HG03575 (cell line): ENCODE data around the gene AGBL3.
"Not testable (repeated sequence)": the region's sequence is repeated elsewhere in the genome, so short reads cannot be mapped to it uniquely, and the experiment has no call there.

Experiments
- ATAC-seq: cut with Tn5 transposase; IDR thresholded peaks from one replicate; pipeline ENCODE4 v1.9.1; 2021; ENCODE audit not compliant: unreplicated experiment, insufficient number of reproducible peaks, low FRiP score; ENCODE audit errors: extremely low read depth

The AGBL3 gene

GRCh38 chr7:135035252-135035651 lies 48.9 kb downstream of the AGBL3 start:
- no peak for ATAC-seq

DNA sequence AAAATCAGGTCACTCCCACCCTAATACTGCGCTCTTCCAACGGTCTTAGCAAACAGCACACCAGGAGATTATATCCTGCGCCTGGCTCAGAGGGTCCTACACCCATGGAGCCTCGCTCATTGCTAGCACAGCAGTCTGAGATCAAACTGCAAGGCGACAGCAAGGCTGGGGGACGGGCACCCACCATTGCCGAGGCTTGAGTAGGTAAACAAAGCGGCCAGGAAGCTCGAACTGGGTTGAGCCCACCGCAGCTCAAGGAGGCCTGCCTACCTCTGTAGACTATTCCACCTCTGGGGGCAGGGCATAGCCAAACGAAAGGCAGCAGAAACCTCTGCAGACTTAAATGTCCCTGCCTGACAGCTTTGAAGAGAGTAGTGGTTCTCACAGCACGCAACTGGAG lies 80.7 kb downstream of the AGBL3 start:
- ATAC-seq = not testable (repeated sequence)

- ATAC-seq = no peak
Observed at GRCh38 chr7:135074096-135074495, 87.8 kb downstream of the AGBL3 start.

DNA sequence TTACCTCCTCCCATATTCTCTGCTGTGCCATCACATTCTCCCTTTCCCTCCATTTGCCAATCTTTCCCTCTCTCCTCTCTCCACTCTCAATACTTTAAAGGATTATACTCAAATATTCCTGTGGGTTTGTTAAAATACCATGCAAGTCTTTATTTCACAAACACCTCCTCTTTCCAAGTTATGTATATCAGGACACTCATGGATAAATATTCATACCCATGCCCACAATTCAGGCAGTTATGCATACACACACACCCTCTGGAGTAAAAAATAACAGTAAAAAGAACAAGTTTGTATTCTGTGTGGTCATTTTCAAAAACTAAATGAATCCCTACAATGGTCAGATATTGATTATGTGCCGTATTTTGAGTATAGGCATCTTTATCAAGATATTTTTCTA lies 88.2 kb downstream of the AGBL3 start:
- ATAC-seq = no peak

GRCh38 chr7:135075716-135076115 lies 89.4 kb downstream of the AGBL3 start:
- no peak for ATAC-seq

GRCh38 chr7:135076882-135077281 lies 90.6 kb downstream of the AGBL3 start:
- ATAC-seq = no peak

- no peak for ATAC-seq
Observed at GRCh38 chr7:135077642-135078041, 91.3 kb downstream of the AGBL3 start.

DNA sequence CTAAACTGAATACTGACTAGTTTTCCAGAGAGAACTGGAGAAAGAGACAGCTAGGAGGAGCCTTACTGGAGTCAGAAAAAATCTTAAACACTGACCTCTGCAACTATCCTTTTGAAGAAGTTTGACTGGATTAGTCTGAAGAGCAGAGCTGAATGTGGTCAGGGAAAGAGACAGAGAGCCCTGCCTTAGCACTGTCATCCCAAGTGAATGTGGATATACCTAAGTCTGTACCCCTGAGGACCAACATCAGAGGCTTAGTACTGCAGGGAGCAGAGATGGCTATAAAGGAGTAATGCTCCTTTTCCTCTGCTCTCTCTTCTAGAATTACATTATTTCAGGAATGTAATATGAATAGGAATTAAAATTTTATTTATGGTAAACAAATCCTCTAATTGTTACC lies 91.7 kb downstream of the AGBL3 start:
- ATAC-seq = no peak

DNA sequence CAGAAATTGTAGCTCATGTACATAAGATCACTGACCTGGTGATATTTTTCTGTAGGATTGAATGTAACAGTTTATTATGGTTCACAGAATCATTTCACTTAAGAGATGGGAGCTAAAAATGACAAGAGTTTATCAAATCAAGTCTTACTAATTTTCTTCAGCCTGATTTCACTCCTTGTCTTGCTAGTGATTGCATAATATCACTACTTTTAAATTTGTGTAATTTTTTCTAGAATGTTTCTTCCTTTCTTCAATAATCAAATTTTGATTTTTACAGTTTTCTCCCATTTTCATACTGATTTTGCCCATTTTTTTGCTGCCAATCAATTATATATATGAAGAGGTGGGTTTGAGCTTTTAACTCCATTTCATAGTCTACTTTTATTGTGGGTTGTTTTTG lies 92.8 kb downstream of the AGBL3 start:
- no peak for ATAC-seq

DNA sequence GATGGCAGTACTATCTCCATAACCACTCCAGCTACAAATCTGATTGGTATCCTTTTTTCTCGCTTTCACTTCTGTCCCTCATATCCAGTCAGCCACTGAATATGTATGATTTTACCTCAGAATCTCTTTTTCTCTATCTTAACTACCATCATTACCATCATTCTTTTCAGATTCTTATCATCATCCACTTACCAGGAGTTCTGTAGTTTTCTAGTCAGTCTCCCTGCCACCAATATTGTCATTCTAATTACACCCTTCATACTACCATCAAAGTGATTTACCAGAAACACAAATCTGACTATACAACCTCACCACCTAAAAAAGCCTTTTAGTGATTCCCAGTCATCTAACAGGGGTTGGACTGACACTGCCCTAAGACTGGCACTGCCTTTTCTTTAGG lies 96.7 kb downstream of the AGBL3 start:
- ATAC-seq = no peak

GRCh38 chr7:135088566-135088965 lies 102.3 kb downstream of the AGBL3 start:
- no peak for ATAC-seq

- ATAC-seq = no peak
Observed at GRCh38 chr7:135091717-135092116, 105.4 kb downstream of the AGBL3 start.

GRCh38 chr7:135094472-135095237 lies 108.3 kb downstream of the AGBL3 start:
- no peak for ATAC-seq

DNA sequence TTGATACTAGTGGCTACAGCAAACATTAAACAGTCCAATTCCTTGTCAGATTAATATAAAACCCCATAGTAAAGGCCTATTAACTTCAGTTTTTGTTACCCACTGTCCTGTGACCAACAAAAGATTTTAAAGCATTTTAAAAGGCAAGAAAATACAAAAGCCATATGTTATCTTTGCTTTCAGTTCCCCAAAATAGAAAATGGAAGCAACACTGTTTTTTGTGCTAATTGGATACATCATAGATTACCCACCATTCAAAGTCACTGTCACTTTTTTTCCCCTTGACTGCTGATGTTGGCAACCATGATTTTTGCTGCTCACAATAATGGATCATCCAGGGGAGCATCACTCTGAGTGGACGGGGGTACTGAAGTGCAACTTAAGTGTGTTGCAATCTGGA lies 109.1 kb downstream of the AGBL3 start:
- no peak for ATAC-seq

DNA sequence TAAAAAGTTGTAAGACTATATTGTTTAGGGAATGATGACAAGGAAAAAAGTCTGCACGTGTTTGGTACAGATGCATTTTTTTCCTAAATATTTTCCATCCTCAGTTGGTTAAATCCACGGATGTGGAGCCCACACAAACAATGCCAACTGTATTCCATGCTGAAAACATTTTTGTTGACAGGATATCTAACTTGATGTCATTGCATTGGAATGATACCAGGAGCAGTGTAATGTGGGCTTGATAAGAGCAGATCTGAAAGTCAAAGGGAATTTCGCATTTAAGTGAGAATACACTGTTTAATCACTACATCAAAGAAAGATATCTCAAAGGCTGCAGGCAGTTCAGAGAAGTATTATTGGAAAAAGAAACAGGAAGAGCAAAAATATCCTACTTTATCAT lies 112.1 kb downstream of the AGBL3 start:
- ATAC-seq = no peak

DNA sequence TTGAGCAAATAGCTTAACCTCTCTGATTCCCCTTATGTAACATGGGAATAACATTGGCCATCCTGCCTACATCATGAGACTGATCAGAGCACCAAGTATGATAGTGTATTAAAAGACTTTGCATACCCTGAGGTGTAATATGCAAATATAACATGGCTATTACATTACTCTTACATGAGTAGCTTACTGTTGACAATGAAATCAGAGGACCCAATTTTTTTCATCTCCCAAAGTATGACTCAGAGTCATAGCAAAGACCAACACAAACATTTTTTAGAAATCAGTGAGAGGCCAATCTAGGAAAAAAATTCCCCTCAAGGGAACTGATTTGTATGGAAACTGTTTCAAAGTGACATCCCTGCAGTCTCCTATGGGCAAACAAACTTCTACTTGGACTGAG lies 114.5 kb downstream of the AGBL3 start:
- ATAC-seq = no peak

GRCh38 chr7:135102372-135102771 lies 116.1 kb downstream of the AGBL3 start:
- peak; percentile 57 for ATAC-seq

DNA sequence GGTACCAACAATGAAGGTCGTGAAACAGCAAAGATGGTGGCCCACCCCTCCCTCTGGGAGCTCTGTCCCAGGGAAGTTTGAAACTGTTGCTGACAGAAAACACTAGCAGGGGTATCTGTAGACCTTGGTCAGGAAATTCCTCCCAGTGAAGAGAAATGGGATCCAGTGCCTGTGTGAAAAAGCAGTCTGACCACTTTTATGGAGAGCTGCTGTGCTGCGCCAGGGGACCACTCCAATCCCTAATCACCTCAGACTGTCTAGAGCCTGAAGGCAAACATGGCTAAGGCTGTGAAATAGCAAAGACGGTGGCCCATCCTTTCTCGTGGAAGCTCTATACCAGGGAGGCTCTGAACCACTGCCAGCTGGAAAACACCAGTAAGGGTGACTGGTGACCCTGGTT lies 123.3 kb downstream of the AGBL3 start:
- ATAC-seq = no peak

DNA sequence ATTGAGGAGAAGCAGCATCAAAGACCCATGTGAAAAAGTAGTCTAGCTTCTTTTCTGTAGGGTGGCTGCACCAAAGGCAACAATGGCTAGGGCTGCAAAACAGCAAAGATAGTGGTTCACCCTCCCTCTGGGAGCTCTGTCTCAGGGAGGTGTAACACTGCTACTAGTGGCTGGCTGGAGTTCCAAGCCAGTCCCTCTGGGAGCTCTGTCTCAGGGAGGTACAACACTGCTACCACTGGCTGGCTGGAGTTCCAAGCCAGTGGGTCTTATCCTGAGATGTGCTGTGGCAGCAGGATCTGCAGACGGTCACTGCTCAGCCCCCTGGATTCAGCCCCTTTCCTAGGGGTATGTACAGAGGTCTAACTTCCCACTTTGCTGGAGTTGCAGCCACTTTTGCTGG lies 123.7 kb downstream of the AGBL3 start:
- ATAC-seq = no peak

DNA sequence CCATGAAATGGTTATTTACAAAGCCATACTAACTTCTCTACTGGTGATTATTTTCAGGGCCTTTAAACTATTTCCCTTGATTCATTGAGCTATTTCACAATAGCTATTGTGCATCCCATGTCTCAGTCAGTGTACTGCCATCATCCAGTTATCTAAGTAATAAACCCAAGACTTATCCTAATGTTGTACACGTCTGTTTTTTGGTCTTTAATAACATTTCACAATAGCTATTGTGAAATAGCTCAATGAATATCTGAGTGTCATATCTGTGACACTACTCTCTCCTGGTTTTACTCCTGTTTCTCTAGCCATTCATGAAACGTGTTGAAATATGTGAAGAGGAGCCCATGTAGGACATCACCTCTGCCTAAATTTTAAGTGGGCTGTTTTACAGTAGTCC lies 125.1 kb downstream of the AGBL3 start:
- ATAC-seq = no peak

DNA sequence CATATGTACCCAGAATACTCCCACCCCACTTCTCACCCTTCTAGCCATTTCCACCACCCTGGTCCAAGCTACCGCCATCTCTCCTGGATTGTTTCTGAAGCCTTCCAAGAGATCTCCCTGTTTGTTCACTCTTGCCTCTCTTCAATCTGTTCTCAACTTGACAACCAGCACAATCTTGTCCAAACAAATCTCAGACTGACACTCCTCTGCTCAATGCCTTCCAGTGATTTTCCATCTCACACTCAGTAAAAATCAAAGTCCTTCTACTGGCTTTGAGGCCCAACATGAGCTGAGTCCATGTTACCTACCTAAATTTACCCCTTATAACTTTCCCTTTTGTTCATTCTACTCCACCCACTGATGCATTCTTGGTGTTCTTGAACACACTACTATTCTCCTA lies 128.3 kb downstream of the AGBL3 start:
- ATAC-seq = no peak
